ENCODE results near the gene CCDC197. TPM values are rescaled to one million over a fixed set of nuclear protein-coding genes. Genes with fewer than 3 reads are reported as not detected.

CCDC197 gene
- total RNA-seq, 2 experiments from 2014 or later, result not detected

DNA sequence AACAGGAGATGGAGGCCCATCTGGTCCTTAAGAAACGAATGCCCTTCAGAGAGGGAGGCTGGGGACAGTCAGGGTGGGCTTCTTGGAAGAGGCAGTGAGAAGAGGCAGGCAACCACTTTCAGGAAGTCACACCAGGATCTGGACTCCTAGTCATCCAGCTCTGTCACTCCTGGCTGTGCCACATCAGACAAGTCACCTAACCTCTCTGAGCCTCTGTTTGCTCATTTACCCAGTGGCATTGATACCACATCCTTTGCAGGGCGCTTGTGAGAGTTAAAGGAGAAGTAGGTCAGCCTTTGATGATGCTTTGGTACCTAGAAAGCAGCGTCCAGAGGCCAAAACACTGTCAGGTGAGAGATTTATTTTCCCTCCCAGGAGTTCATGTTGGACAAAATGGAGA, 11.1 kb downstream of the CCDC197 start:
- H3K27ac ChIP-seq (ENCODE audit: low read depth in 1 of 2, low read length in 2 of 2), result no peak overlapping the region
- H3K27ac Mint-ChIP-seq, result no peak overlapping the region
- intact Hi-C loops (cut with DNase I, micrococcal nuclease), result loop anchor here in 1 of 2 experiments (10.0 kb wide), 1 partner anchor 353 kb away; no protein-coding TSS in a partner anchor
- H3K9me3 Mint-ChIP-seq, result no peaks in the 10 kb centered on the region
- H3K27me3 Mint-ChIP-seq, result peaks cover 10% of the 10 kb centered on the region
- no peaks in the 10 kb centered on the region for H3K9me3 ChIP-seq (ENCODE audit: control insufficient read depth in 1 of 2, insufficient read depth in 1 of 2, low read length in 2 of 2)
- H3K4me3 Mint-ChIP-seq, result no peak overlapping the region
- H3K36me3 Mint-ChIP-seq (ENCODE audit: low read depth), result no peaks in the 10 kb centered on the region
- H3K4me1 Mint-ChIP-seq (ENCODE audit: low read depth), result peaks cover 47% of the 10 kb centered on the region
- H3K27me3 ChIP-seq (ENCODE audit: control insufficient read depth in 1 of 2, insufficient read depth in 2 of 2, low read length in 2 of 2), result peaks cover 0 to 4% of the 10 kb centered on the region in 2 experiments
- peaks cover 45% of the 10 kb centered on the region for H3K4me1 ChIP-seq (ENCODE audit: insufficient read depth, low read length)
- DNase-seq (peak in 1 of 14 experiments; percentile 46), ATAC-seq (ENCODE audit: poor library complexity) (no peak)
- H3K36me3 ChIP-seq (ENCODE audit: insufficient read depth, low read length), result no peaks in the 10 kb centered on the region
- ChIA-PET POLR2A (no interaction called here), CTCF (no interaction called here)
- no peak overlapping the region for H3K4me3 ChIP-seq (ENCODE audit: low read length)
- TF ChIP-seq, protein P1, sequence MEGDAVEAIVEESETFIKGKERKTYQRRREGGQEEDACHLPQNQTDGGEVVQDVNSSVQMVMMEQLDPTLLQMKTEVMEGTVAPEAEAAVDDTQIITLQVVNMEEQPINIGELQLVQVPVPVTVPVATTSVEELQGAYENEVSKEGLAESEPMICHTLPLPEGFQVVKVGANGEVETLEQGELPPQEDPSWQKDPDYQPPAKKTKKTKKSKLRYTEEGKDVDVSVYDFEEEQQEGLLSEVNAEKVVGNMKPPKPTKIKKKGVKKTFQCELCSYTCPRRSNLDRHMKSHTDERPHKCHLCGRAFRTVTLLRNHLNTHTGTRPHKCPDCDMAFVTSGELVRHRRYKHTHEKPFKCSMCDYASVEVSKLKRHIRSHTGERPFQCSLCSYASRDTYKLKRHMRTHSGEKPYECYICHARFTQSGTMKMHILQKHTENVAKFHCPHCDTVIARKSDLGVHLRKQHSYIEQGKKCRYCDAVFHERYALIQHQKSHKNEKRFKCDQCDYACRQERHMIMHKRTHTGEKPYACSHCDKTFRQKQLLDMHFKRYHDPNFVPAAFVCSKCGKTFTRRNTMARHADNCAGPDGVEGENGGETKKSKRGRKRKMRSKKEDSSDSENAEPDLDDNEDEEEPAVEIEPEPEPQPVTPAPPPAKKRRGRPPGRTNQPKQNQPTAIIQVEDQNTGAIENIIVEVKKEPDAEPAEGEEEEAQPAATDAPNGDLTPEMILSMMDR (IDR thresholded peaks at IDR 0.05), result no peak

GRCh38 chr14:94009767-94010166, 12.7 kb downstream of the CCDC197 start:
- H3K4me3 ChIP-seq (ENCODE audit: low read length), result no peak overlapping the region
- no peaks in the 10 kb centered on the region for H3K9me3 Mint-ChIP-seq
- ATAC-seq (ENCODE audit: poor library complexity) (no peak), DNase-seq (peak in 1 of 14 experiments; percentile 2)
- TF ChIP-seq, protein P1 (IDR thresholded peaks at IDR 0.05), result no peak
- CTCF ChIA-PET, result no interaction called here
- peaks cover 47% of the 10 kb centered on the region for H3K4me1 Mint-ChIP-seq (ENCODE audit: low read depth)
- POLR2A ChIA-PET, result interaction anchor here (1.4 kb wide), 1 partner anchor 32 kb away, joined by 5 read pairs; no protein-coding TSS in a partner anchor
- intact Hi-C loops (cut with DNase I, micrococcal nuclease), result loop anchor here in 1 of 2 experiments (10.0 kb wide), 1 partner anchor 355 kb away; no protein-coding TSS in a partner anchor
- H3K4me3 Mint-ChIP-seq, result no peak overlapping the region
- H3K36me3 Mint-ChIP-seq (ENCODE audit: low read depth), result no peaks in the 10 kb centered on the region
- no peak overlapping the region for H3K27ac Mint-ChIP-seq
- peaks cover 10% of the 10 kb centered on the region for H3K27me3 Mint-ChIP-seq
- no peak overlapping the region for H3K27ac ChIP-seq (ENCODE audit: low read depth in 1 of 2, low read length in 2 of 2)
- no peaks in the 10 kb centered on the region for H3K9me3 ChIP-seq (ENCODE audit: control insufficient read depth in 1 of 2, insufficient read depth in 1 of 2, low read length in 2 of 2)
- H3K27me3 ChIP-seq (ENCODE audit: control insufficient read depth in 1 of 2, insufficient read depth in 2 of 2, low read length in 2 of 2), result peaks cover 0 to 1% of the 10 kb centered on the region in 2 experiments
- H3K36me3 ChIP-seq (ENCODE audit: insufficient read depth, low read length), result no peaks in the 10 kb centered on the region
- peaks cover 45% of the 10 kb centered on the region for H3K4me1 ChIP-seq (ENCODE audit: insufficient read depth, low read length)

GRCh38 chr14:94010625-94011024, 13.5 kb downstream of the CCDC197 start:
- Histone ChIP-seq H3K9me3 (ENCODE audit: control insufficient read depth in 1 of 2, insufficient read depth in 1 of 2, low read length in 2 of 2) (no peaks in the 10 kb centered on the region), H3K27ac (ENCODE audit: low read depth in 1 of 2, low read length in 2 of 2) (no peak overlapping the region), H3K36me3 (ENCODE audit: insufficient read depth, low read length) (no peaks in the 10 kb centered on the region), H3K4me3 (ENCODE audit: low read length) (no peak overlapping the region), H3K27me3 (ENCODE audit: control insufficient read depth in 1 of 2, insufficient read depth in 2 of 2, low read length in 2 of 2) (no peaks in the 10 kb centered on the region), H3K4me1 (ENCODE audit: insufficient read depth, low read length) (peaks cover 45% of the 10 kb centered on the region)
- Mint-ChIP-seq H3K27ac (no peak overlapping the region), H3K4me3 (no peak overlapping the region), H3K4me1 (ENCODE audit: low read depth) (peaks cover 47% of the 10 kb centered on the region), H3K27me3 (peaks cover 5% of the 10 kb centered on the region), H3K36me3 (ENCODE audit: low read depth) (no peaks in the 10 kb centered on the region), H3K9me3 (no peaks in the 10 kb centered on the region)
- TF ChIP-seq, protein P1 (IDR thresholded peaks at IDR 0.05), result no peak
- DNase-seq, result no peak
- ChIA-PET CTCF (no interaction called here), POLR2A (interaction anchor here (1.5 to 2.0 kb wide), 2 partner anchors 15 to 32 kb away, joined by 4 to 6 read pairs; partner anchors contain the start of gene OTUB2)
- intact Hi-C loops (cut with DNase I, micrococcal nuclease), result no loop called here
- ATAC-seq (ENCODE audit: poor library complexity), result no peak

All from CD4-positive, alpha-beta T cell (primary cell).